Fibroblast of skin of scalp (primary cell): ENCODE data around the gene ALG12. TPM values are rescaled to one million over a fixed set of nuclear protein-coding genes. Genes with fewer than 3 reads are reported as not detected.

Experiments used
- DNase-seq: peaks from one replicate; pipeline ENCODE4 v3.0.0-alpha.2; 2013
- polyA plus RNA-seq, 2 experiments: library from polyadenylated mRNA; unstranded; fragments of 120-200 nt; gene quantifications; one replicate each; pipeline ENCODE4 v1.2.1, GENCODE V29; 2013; ENCODE audit not compliant: insufficient read length in 2 of 2

The ALG12 gene
- 26.3 TPM for polyA plus RNA-seq (2013, experiment 1 of 2; ENCODE audit: insufficient read length)
- 26.8 TPM for polyA plus RNA-seq (2013, experiment 2 of 2; ENCODE audit: insufficient read length)

- peak; percentile 98 for DNase-seq
Observed at GRCh38 chr22:49917974-49918910, at the start of gene ALG12, which contains the start of gene CRELD2. ALG12 (minus strand) TSS chr22:49918438; CDS start chr22:49913765, 4,673 bp downstream. CRELD2 (plus strand) TSS chr22:49918634; CDS start chr22:49918770, 136 bp downstream.

GRCh38 chr22:49967706-49968208 is 49.5 kb upstream of the ALG12 start:
- no peak for DNase-seq

GRCh38 chr22:49966774-49967705 is 48.8 kb upstream of the ALG12 start:
- DNase-seq, result no peak

GRCh38 chr22:49966041-49966773 is 48.0 kb upstream of the ALG12 start:
- DNase-seq, result no peak

- no peak for DNase-seq
Observed at GRCh38 chr22:49965091-49966040, 47.1 kb upstream of the ALG12 start.

GRCh38 chr22:49964136-49965090 is 46.2 kb upstream of the ALG12 start:
- no peak for DNase-seq

- DNase-seq, result no peak
Observed at GRCh38 chr22:49963647-49964026, 45.4 kb upstream of the ALG12 start.

- no peak for DNase-seq
Observed at GRCh38 chr22:49962751-49963646, 44.8 kb upstream of the ALG12 start.

- peak; percentile 91 for DNase-seq
Observed at GRCh38 chr22:49962012-49962750, 43.9 kb upstream of the ALG12 start.

GRCh38 chr22:49961601-49962011 is 43.4 kb upstream of the ALG12 start:
- DNase-seq, result no peak

- DNase-seq, result no peak
Observed at GRCh38 chr22:49961005-49961600, 42.9 kb upstream of the ALG12 start.

GRCh38 chr22:49960159-49961004 is 42.1 kb upstream of the ALG12 start, which contains the start of gene PIM3:
PIM3 (plus strand) TSS chr22:49960772; CDS start chr22:49960948, 176 bp downstream.
- DNase-seq, result peak; percentile 98

- no peak for DNase-seq
Observed at GRCh38 chr22:49959782-49960158, 41.5 kb upstream of the ALG12 start.

GRCh38 chr22:49958931-49959781 is 40.9 kb upstream of the ALG12 start:
- DNase-seq, result no peak

- DNase-seq, result no peak
Observed at GRCh38 chr22:49958366-49958921, 40.2 kb upstream of the ALG12 start.
